CD4-positive, alpha-beta T cell (primary cell): ENCODE results near the gene PXK. TPM values are rescaled to one million over a fixed set of nuclear protein-coding genes. Genes with fewer than 3 reads are reported as not detected.

Source experiments
- ATAC-seq: fragments of 200-7000 bp; cut with Tn5 transposase; one replicate; pipeline ENCODE4 v1.10.0; 2022; ENCODE audit warnings: mild to moderate bottlenecking; ENCODE audit not compliant: poor library complexity
- CTCF ChIA-PET: fragments of 350-600 bp; sonication (Branson Sonifier 250); formaldehyde crosslinking; loops from one replicate; lab custom pipeline; 2021; ENCODE audit warnings: antibody characterized with exemption, inconsistent platforms; lab: Charles Lee
- POLR2A ChIA-PET: fragments of 350-600 bp; sonication (Branson Sonifier 250); formaldehyde crosslinking; loops from one replicate; lab custom pipeline; 2021; ENCODE audit warnings: antibody characterized with exemption, inconsistent platforms; lab: Charles Lee
- DNase-seq, 14 experiments: peaks; one replicate each; pipeline ENCODE4 v3.0.0-alpha.2; 2013 to 2020; ENCODE audit warnings: mixed read lengths in 2 of 14
- H3K27ac ChIP-seq, 2 donors: one replicate each; pipeline versions ENCODE4 v1.5.1 to v1.7.0; 2013; ENCODE audit warnings: low read length in 2 of 2, low read depth in 1 of 2, mild to moderate bottlenecking in 1 of 2
- H3K27me3 ChIP-seq, 2 experiments: 1 replicate in 1 of 2; 2 replicates in 1 of 2; pipeline versions ENCODE4 v1.6.1 to v1.7.0; 2013; ENCODE audit warnings: low read length in 2 of 2, control low read depth in 1 of 2, mild to moderate bottlenecking in 1 of 2, moderate library complexity in 1 of 2; ENCODE audit not compliant: insufficient read depth in 2 of 2, control insufficient read depth in 1 of 2
- H3K36me3 ChIP-seq: one replicate; pipeline ENCODE4 v1.6.1; 2013; ENCODE audit warnings: low read length, control low read depth; ENCODE audit not compliant: insufficient read depth
- H3K4me1 ChIP-seq: one replicate; pipeline ENCODE4 v1.6.1; 2013; ENCODE audit warnings: low read length, control low read depth; ENCODE audit not compliant: insufficient read depth
- H3K4me3 ChIP-seq: one replicate; pipeline ENCODE4 v1.5.1; 2013; ENCODE audit warnings: mild to moderate bottlenecking, low read length, moderate library complexity
- H3K9me3 ChIP-seq, 2 experiments: 1 replicate in 1 of 2; 2 replicates in 1 of 2; pipeline versions ENCODE4 v1.6.1 to v1.7.0; 2013; ENCODE audit warnings: low read length in 2 of 2, mild to moderate bottlenecking in 2 of 2, control low read depth in 1 of 2, moderate library complexity in 1 of 2; ENCODE audit not compliant: control insufficient read depth in 1 of 2, insufficient read depth in 1 of 2
- H3K27ac Mint-ChIP-seq: one replicate; pipeline ENCODE4 v1.8.0; 2020; ENCODE audit warnings: mixed read lengths
- H3K27me3 Mint-ChIP-seq: one replicate; pipeline ENCODE4 v1.8.0; 2021; ENCODE audit warnings: mixed read lengths
- H3K36me3 Mint-ChIP-seq: one replicate; pipeline ENCODE4 v1.8.0; 2021; ENCODE audit warnings: low read depth, mixed read lengths
- H3K4me1 Mint-ChIP-seq: one replicate; pipeline ENCODE4 v1.8.0; 2021; ENCODE audit warnings: low read depth, mixed read lengths
- H3K4me3 Mint-ChIP-seq: one replicate; pipeline ENCODE4 v1.8.0; 2020; ENCODE audit warnings: mild to moderate bottlenecking, mixed read lengths
- H3K9me3 Mint-ChIP-seq: one replicate; pipeline ENCODE4 v1.8.0; 2020; ENCODE audit warnings: mixed read lengths
- CTCF ChIP-seq: fragments of 200-600 bp; IDR thresholded peaks from one replicate; pipeline ENCODE4 v1.8.0; 2022; ENCODE audit warnings: antibody characterized with exemption, mild to moderate bottlenecking
- intact Hi-C, 2 experiments: fragments of 100-400 bp; cut with DNase I in 1 of 2; cut with micrococcal nuclease in 1 of 2; formaldehyde crosslinking; loops; one replicate each; pipeline versions ENCODE4 v1.15.1 to v1.9.0; 2023 to 2025; cut with DNase I, micrococcal nuclease
- total RNA-seq, 174 experiments: library from RNA in 2 of 174; stranded (reverse) in 2 of 174; gene quantifications; one replicate each; pipeline ENCODE4 v1.2.3 and lab custom pipeline; 2021 to 2026

Gene PXK
- total RNA-seq, 2 experiments from 2014 or later, result 12.5 to 14.8 TPM

GRCh38 chr3:58349792-58350626, 17.3 kb downstream of the PXK start:
- Mint-ChIP-seq H3K4me3 (no peak overlapping the region), H3K9me3 (no peaks in the 10 kb centered on the region), H3K27ac (no peak overlapping the region), H3K4me1 (peaks cover 51% of the 10 kb centered on the region), H3K36me3 (peaks cover 3% of the 10 kb centered on the region), H3K27me3 (no peaks in the 10 kb centered on the region)
- H3K4me1 ChIP-seq, result peaks cover 26% of the 10 kb centered on the region
- no peaks in the 10 kb centered on the region for H3K27me3 ChIP-seq
- DNase-seq (no peak), ATAC-seq (no peak)
- H3K36me3 ChIP-seq, result peaks cover 7% of the 10 kb centered on the region
- no peak overlapping the region for H3K4me3 ChIP-seq
- TF ChIP-seq CTCF, result no peak
- ChIA-PET CTCF (interaction anchor here (0.7 to 1.4 kb wide), 2 partner anchors 43 to 126 kb away, joined by 3 read pairs; no protein-coding TSS in a partner anchor), POLR2A (no interaction called here)
- H3K27ac ChIP-seq, result no peak overlapping the region
- intact Hi-C loops, result no loop called here
- no peaks in the 10 kb centered on the region for H3K9me3 ChIP-seq

- ChIA-PET CTCF (interaction anchor here (1.4 kb wide), 1 partner anchor 43 kb away, joined by 3 read pairs; no protein-coding TSS in a partner anchor), POLR2A (no interaction called here)
- H3K27ac Mint-ChIP-seq, result no peak overlapping the region
- H3K27me3 Mint-ChIP-seq, result no peaks in the 10 kb centered on the region
- Histone ChIP-seq H3K36me3 (peaks cover 7% of the 10 kb centered on the region), H3K9me3 (no peaks in the 10 kb centered on the region), H3K4me3 (no peak overlapping the region), H3K4me1 (peaks cover 26% of the 10 kb centered on the region), H3K27ac (no peak overlapping the region), H3K27me3 (no peaks in the 10 kb centered on the region)
- TF ChIP-seq CTCF, result no peak
- no peak for ATAC-seq
- H3K9me3 Mint-ChIP-seq, result no peaks in the 10 kb centered on the region
- H3K36me3 Mint-ChIP-seq, result peaks cover 3% of the 10 kb centered on the region
- intact Hi-C loops, result no loop called here
- no peak for DNase-seq
- no peak overlapping the region for H3K4me3 Mint-ChIP-seq
- H3K4me1 Mint-ChIP-seq, result peaks cover 51% of the 10 kb centered on the region
Measured at GRCh38 chr3:58350627-58351013, 17.9 kb downstream of the PXK start.

DNA sequence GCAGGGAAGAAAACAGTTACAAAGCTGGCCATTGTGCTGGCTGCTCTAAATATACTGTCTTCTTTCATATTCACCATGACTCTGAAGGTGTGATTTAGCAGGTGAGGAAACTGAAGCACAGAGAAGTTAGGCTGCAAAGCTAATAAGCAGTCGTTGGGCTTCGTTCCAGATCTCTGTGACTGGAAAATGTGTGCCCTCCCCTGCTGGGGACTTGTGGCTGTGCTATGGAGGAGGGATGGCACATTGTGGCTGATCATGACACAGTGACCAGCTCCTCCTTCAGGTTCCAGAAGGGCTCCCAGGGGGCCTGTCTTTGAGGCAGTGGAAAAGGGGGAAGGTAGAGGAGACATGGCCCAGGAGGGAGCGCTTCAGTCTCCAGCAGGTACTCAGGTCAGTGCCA, 19.2 kb downstream of the PXK start:
- no peaks in the 10 kb centered on the region for H3K27me3 Mint-ChIP-seq
- ChIA-PET POLR2A (no interaction called here), CTCF (no interaction called here)
- no peak overlapping the region for H3K27ac Mint-ChIP-seq
- Histone ChIP-seq H3K27ac (no peak overlapping the region), H3K36me3 (peaks cover 7% of the 10 kb centered on the region), H3K27me3 (no peaks in the 10 kb centered on the region), H3K4me1 (peaks cover 26% of the 10 kb centered on the region), H3K9me3 (no peaks in the 10 kb centered on the region), H3K4me3 (no peak overlapping the region)
- TF ChIP-seq CTCF, result no peak
- no peak for DNase-seq
- no peaks in the 10 kb centered on the region for H3K9me3 Mint-ChIP-seq
- peaks cover 3% of the 10 kb centered on the region for H3K36me3 Mint-ChIP-seq
- no peak overlapping the region for H3K4me3 Mint-ChIP-seq
- intact Hi-C loops, result no loop called here
- H3K4me1 Mint-ChIP-seq, result peaks cover 51% of the 10 kb centered on the region
- no peak for ATAC-seq
